HEK293 (cell line): ENCODE results near the gene MALSU1.

Experiments
- CTCF ChIA-PET: fragments of 350-600 bp; formaldehyde crosslinking; extraction: SDS; loops from one replicate; lab custom pipeline; 2021; ENCODE audit warnings: antibody characterized with exemption; lab: Yijun Ruan, JAX
- POLR2A ChIA-PET: fragments of 300-600 bp; formaldehyde crosslinking; extraction: SDS; loops from one replicate; lab custom pipeline; 2020; ENCODE audit warnings: antibody characterized with exemption, inconsistent platforms; lab: Yijun Ruan, JAX
- H3K27ac ChIP-seq: fragments of 200-500 bp; sonication (Bioruptor generic); 2 replicates; pipeline ENCODE4 v1.5.1; 2014; ENCODE audit warnings: low read depth, low read length, control low read depth, inconsistent platforms; ENCODE audit errors: extremely low read depth
- H3K36me3 ChIP-seq, 2 experiments: fragments of 200-500 bp in 1 of 2; sonication (Bioruptor generic) in 1 of 2; 1 replicate in 1 of 2; 2 replicates in 1 of 2; pipeline ENCODE4 v1.5.1; 2014 to 2017; ENCODE audit warnings: inconsistent platforms in 2 of 2, low read length in 2 of 2; ENCODE audit not compliant: control insufficient read depth in 2 of 2, insufficient read depth in 1 of 2
- H3K4me1 ChIP-seq: fragments of 200-500 bp; sonication (Bioruptor generic); 2 replicates; pipeline ENCODE4 v1.5.1; 2014; ENCODE audit warnings: mild to moderate bottlenecking, low read length, inconsistent platforms; ENCODE audit not compliant: control insufficient read depth, insufficient read depth
- H3K4me3 ChIP-seq: 2 replicates; pipeline ENCODE4 v1.5.1; 2011; ENCODE audit warnings: low read depth, mild to moderate bottlenecking, control low read depth, low read length, moderate library complexity
- H3K9me3 ChIP-seq: fragments of 200-500 bp; sonication (Bioruptor generic); 2 replicates; pipeline ENCODE4 v1.5.1; 2014; ENCODE audit warnings: low read depth, low read length, inconsistent platforms; ENCODE audit not compliant: control insufficient read depth, insufficient read depth
- FEZF1 ChIP-seq: fragments of 450-650 bp; formaldehyde crosslinking; IDR thresholded peaks from 2 replicates; pipeline ENCODE4 v1.5.1; 2016; ENCODE audit warnings: missing biosample characterization, missing genetic modification characterization
- HOXC10 ChIP-seq: sonication (generic); formaldehyde crosslinking; IDR thresholded peaks from 2 replicates; pipeline ENCODE4 v1.8.1; 2023; ENCODE audit warnings: mild to moderate bottlenecking, missing genetic modification reagents
- MZF1 ChIP-seq: fragments of 450-650 bp; formaldehyde crosslinking; IDR thresholded peaks from 2 replicates; pipeline ENCODE4 v1.5.1; 2017; ENCODE audit warnings: missing biosample characterization, missing genetic modification characterization, borderline replicate concordance
- OVOL3 ChIP-seq: fragments of 450-650 bp; formaldehyde crosslinking; IDR thresholded peaks from 2 replicates; pipeline ENCODE4 v1.5.1; 2016; ENCODE audit warnings: missing biosample characterization, missing genetic modification characterization
- SALL2 ChIP-seq: fragments of 450-650 bp; formaldehyde crosslinking; IDR thresholded peaks from 2 replicates; pipeline ENCODE4 v1.5.0; 2017; ENCODE audit warnings: missing biosample characterization, mild to moderate bottlenecking, missing genetic modification characterization, borderline replicate concordance
- SCRT2 ChIP-seq: fragments of 450-650 bp; formaldehyde crosslinking; IDR thresholded peaks from 2 replicates; pipeline ENCODE4 v1.5.1; 2016; ENCODE audit warnings: missing biosample characterization, missing genetic modification characterization
- ZFP69B ChIP-seq: fragments of 450-650 bp; formaldehyde crosslinking; IDR thresholded peaks from 2 replicates; pipeline ENCODE4 v1.5.1; 2016; ENCODE audit warnings: missing biosample characterization, missing genetic modification characterization
- ZNF175 ChIP-seq: fragments of 450-650 bp; formaldehyde crosslinking; IDR thresholded peaks from 2 replicates; pipeline ENCODE4 v1.5.1; 2016; ENCODE audit warnings: missing biosample characterization, missing genetic modification characterization
- ZNF211 ChIP-seq: fragments of 450-650 bp; formaldehyde crosslinking; IDR thresholded peaks from 2 replicates; pipeline ENCODE4 v1.5.1; 2016; ENCODE audit warnings: low read depth, missing biosample characterization, missing genetic modification characterization
- ZNF221 ChIP-seq: fragments of 450-650 bp; formaldehyde crosslinking; IDR thresholded peaks from 2 replicates; pipeline ENCODE4 v1.5.1; 2017; ENCODE audit warnings: missing biosample characterization, missing genetic modification characterization, borderline replicate concordance
- ZNF324 ChIP-seq: fragments of 450-650 bp; formaldehyde crosslinking; IDR thresholded peaks from 2 replicates; pipeline ENCODE4 v1.5.1; 2016; ENCODE audit warnings: missing biosample characterization, missing genetic modification characterization
- ZNF341 ChIP-seq: fragments of 450-650 bp; formaldehyde crosslinking; IDR thresholded peaks from 2 replicates; pipeline ENCODE4; 2016; ENCODE audit warnings: low read depth, missing biosample characterization, missing genetic modification characterization
- ZNF394 ChIP-seq: fragments of 450-650 bp; formaldehyde crosslinking; IDR thresholded peaks from 2 replicates; pipeline ENCODE4 v1.5.1; 2016; ENCODE audit warnings: missing biosample characterization, missing genetic modification characterization, mild to moderate bottlenecking, moderate library complexity, borderline replicate concordance
- ZNF433 ChIP-seq: fragments of 450-650 bp; formaldehyde crosslinking; IDR thresholded peaks from 2 replicates; pipeline ENCODE4 v1.5.1; 2016; ENCODE audit warnings: missing biosample characterization, missing genetic modification characterization, low read depth
- ZNF548 ChIP-seq: fragments of 450-650 bp; formaldehyde crosslinking; IDR thresholded peaks from 2 replicates; pipeline ENCODE4 v1.5.1; 2016; ENCODE audit warnings: missing biosample characterization, missing genetic modification characterization
- ZNF560 ChIP-seq: fragments of 450-650 bp; formaldehyde crosslinking; IDR thresholded peaks from 2 replicates; pipeline ENCODE4 v1.5.1; 2017; ENCODE audit warnings: missing biosample characterization, missing genetic modification characterization, borderline replicate concordance
- ZNF768 ChIP-seq: fragments of 450-650 bp; formaldehyde crosslinking; IDR thresholded peaks from 2 replicates; pipeline ENCODE4 v1.5.1; 2018; ENCODE audit warnings: missing biosample characterization, mild to moderate bottlenecking, missing genetic modification characterization
- ZNF792 ChIP-seq: fragments of 450-650 bp; formaldehyde crosslinking; IDR thresholded peaks from 2 replicates; pipeline ENCODE4 v1.5.1; 2016; ENCODE audit warnings: missing biosample characterization, missing genetic modification characterization
- TF ChIP-seq, protein P1 (sequence below): fragments of 450-650 bp; formaldehyde crosslinking; IDR thresholded peaks from 2 replicates; pipeline ENCODE4 v1.5.1; 2016; ENCODE audit warnings: missing biosample characterization, missing genetic modification characterization
- TF ChIP-seq, protein P2 (sequence below): fragments of 450-650 bp; formaldehyde crosslinking; IDR thresholded peaks from 2 replicates; pipeline ENCODE4 v1.5.1; 2016; ENCODE audit warnings: missing biosample characterization, missing genetic modification characterization
- TF ChIP-seq, protein P3 (sequence below): fragments of 450-650 bp; formaldehyde crosslinking; IDR thresholded peaks from 2 replicates; pipeline ENCODE4 v1.5.1; 2016; ENCODE audit warnings: missing biosample characterization, missing genetic modification characterization, low read depth

MALSU1 gene

DNA sequence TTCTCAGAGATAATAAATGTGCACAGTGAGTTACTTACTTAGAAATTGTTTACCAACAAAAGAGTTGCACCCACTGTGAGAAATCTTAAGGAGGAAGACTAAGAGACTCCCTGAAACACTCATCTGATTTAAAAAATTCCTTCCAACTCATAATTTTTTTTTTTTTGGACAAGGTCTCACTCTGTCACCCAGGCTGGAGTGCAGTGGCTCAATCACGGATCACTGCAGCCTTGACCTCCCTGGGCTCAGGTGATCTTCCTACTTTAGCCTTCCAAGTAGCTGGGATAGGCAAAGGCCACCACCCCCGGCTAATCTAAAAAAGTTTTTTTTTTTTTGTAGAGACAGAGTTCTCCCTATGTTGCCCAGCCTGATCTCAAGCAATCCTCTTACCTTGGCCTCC lies 36.0 kb downstream of the MALSU1 start:
- TF ChIP-seq ZNF792 (tag by site-specific recombination) (no peak), ZNF341 (no peak), SALL2 (no peak), ZNF324 (tag by site-specific recombination) (no peak), ZNF394 (tag by site-specific recombination) (no peak)
- TF ChIP-seq, protein P1, sequence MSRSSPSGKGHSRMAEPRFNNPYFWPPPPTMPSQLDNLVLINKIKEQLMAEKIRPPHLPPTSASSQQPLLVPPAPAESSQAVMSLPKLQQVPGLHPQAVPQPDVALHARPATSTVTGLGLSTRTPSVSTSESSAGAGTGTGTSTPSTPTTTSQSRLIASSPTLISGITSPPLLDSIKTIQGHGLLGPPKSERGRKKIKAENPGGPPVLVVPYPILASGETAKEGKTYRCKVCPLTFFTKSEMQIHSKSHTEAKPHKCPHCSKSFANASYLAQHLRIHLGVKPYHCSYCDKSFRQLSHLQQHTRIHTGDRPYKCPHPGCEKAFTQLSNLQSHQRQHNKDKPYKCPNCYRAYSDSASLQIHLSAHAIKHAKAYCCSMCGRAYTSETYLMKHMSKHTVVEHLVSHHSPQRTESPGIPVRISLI (tag by site-specific recombination): 0 out of 2 replicates have a peak, but pooled peaks have one; percentile 10
- POLR2A ChIA-PET: interaction anchor here (0.6 to 1.4 kb wide), 4 partner anchors 19 to 140 kb away, joined by 3 to 5 read pairs (median 4); partner anchors contain the start of gene MALSU1
- CTCF ChIA-PET: no interaction called here

DNA sequence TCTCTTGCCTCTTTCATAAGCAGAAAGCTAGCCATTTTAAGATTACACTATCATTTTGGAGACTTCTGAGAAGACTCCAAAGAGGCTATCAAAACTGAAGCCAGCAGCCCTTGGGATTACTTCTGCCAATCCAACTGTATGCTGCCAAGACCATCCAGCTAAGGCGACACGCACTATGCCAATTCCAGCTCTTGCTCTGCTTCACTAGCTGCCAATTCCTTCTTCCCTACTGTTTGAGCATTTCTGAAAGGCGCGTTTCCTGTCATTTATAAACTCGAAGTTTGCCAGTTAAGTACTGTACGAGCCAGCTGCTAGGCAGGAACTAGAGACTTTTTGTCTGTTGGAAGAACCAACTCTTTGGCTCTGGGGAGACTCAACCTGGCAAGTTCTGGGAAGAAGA lies 36.5 kb downstream of the MALSU1 start:
- CTCF ChIA-PET: interaction anchor here (0.6 to 1.6 kb wide), 3 partner anchors 11 to 95 kb away, joined by 3 to 11 read pairs (median 4); no protein-coding TSS in a partner anchor
- Histone ChIP-seq H3K9me3 (no peaks in the 10 kb centered on the region; the same call in 1 of the 2 replicates), H3K4me3 (no peak overlapping the region), H3K36me3 (peaks cover 29 to 64% of the 10 kb centered on the region in 2 experiments), H3K27ac (peak overlapping the region; percentile 64), H3K4me1 (peaks cover 36% of the 10 kb centered on the region)
- no peak for TF ChIP-seq ZNF211 (tag by site-specific recombination)
- no peak for TF ChIP-seq HOXC10 (CRISPR knock-in tag)
- TF ChIP-seq, protein P2, sequence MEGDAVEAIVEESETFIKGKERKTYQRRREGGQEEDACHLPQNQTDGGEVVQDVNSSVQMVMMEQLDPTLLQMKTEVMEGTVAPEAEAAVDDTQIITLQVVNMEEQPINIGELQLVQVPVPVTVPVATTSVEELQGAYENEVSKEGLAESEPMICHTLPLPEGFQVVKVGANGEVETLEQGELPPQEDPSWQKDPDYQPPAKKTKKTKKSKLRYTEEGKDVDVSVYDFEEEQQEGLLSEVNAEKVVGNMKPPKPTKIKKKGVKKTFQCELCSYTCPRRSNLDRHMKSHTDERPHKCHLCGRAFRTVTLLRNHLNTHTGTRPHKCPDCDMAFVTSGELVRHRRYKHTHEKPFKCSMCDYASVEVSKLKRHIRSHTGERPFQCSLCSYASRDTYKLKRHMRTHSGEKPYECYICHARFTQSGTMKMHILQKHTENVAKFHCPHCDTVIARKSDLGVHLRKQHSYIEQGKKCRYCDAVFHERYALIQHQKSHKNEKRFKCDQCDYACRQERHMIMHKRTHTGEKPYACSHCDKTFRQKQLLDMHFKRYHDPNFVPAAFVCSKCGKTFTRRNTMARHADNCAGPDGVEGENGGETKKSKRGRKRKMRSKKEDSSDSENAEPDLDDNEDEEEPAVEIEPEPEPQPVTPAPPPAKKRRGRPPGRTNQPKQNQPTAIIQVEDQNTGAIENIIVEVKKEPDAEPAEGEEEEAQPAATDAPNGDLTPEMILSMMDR: no peak
- TF ChIP-seq FEZF1 (tag by site-specific recombination): no peak
- TF ChIP-seq ZNF433 (tag by site-specific recombination): no peak
- POLR2A ChIA-PET: interaction anchor here (0.7 kb wide), 1 partner anchor 18 kb away, joined by 4 read pairs; no protein-coding TSS in a partner anchor

More for the DNA sequence above, 36.0 kb downstream of the MALSU1 start:
- H3K9me3 ChIP-seq: no peaks in the 10 kb centered on the region; the same call in 1 of the 2 replicates
- peaks cover 36% of the 10 kb centered on the region for H3K4me1 ChIP-seq
- H3K4me3 ChIP-seq: no peak overlapping the region
- H3K36me3 ChIP-seq: peaks cover 29 to 59% of the 10 kb centered on the region in 2 experiments
- peak overlapping the region; percentile 64 for H3K27ac ChIP-seq

DNA sequence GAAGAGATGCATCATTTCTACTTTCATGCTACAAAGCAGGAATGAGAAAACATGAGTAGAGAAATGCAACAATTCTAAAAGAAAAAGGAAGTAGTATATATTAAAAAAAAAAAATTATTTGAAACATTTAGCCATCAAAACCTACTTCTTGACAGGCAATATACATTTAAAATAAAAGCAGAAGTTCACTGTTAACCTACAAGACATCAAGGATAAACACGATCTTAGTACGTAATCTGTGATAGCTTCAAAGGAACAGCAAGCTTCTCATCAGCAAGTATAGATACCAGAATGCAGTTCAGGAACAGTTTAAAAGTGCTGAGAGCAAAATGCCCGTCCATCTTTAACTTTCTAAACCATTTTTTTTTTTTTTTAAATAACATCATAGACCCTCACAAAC lies 36.9 kb downstream of the MALSU1 start:
- Histone ChIP-seq H3K27ac (no peak overlapping the region), H3K36me3 (peaks cover 29 to 66% of the 10 kb centered on the region in 2 experiments), H3K4me1 (peaks cover 36% of the 10 kb centered on the region), H3K4me3 (no peak overlapping the region), H3K9me3 (no peaks in the 10 kb centered on the region; the same call in 1 of the 2 replicates)
- TF ChIP-seq SCRT2 (tag by site-specific recombination) (no peak), MZF1 (no peak), ZNF221 (tag by site-specific recombination) (no peak), ZNF560 (tag by site-specific recombination) (no peak), ZFP69B (tag by site-specific recombination) (no peak), ZNF548 (no peak), ZNF768 (tag by site-specific recombination) (no peak), ZNF175 (no peak), OVOL3 (tag by site-specific recombination) (no peak)
- TF ChIP-seq, protein P3, sequence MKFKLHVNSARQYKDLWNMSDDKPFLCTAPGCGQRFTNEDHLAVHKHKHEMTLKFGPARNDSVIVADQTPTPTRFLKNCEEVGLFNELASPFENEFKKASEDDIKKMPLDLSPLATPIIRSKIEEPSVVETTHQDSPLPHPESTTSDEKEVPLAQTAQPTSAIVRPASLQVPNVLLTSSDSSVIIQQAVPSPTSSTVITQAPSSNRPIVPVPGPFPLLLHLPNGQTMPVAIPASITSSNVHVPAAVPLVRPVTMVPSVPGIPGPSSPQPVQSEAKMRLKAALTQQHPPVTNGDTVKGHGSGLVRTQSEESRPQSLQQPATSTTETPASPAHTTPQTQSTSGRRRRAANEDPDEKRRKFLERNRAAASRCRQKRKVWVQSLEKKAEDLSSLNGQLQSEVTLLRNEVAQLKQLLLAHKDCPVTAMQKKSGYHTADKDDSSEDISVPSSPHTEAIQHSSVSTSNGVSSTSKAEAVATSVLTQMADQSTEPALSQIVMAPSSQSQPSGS (tag by site-specific recombination): no peak
- ChIA-PET CTCF (interaction anchor here (0.6 to 1.6 kb wide), 4 partner anchors 11 to 94 kb away, joined by 3 to 11 read pairs (median 4); no protein-coding TSS in a partner anchor), POLR2A (no interaction called here)
